ENCODE data around the gene CCDC112. TPM values are rescaled to one million over a fixed set of nuclear protein-coding genes. Genes with fewer than 3 reads are reported as not detected.

Gene CCDC112
- total RNA-seq (1 to 10 TPM; 4.1 to 7.3 TPM), polyA plus RNA-seq (1 to 10 TPM; 6.5 to 8.3 TPM)
- long read RNA-seq, donor 1, partial matches to known transcripts: 7 of 9 reads
- long read RNA-seq, donor 1, other reads (novel, unspliced or antisense): 1 of 9 reads
- long read RNA-seq, donor 2, partial matches to known transcripts: 1 of 5 reads
- long read RNA-seq, donor 2, other reads (novel, unspliced or antisense): 2 of 5 reads

- Histone ChIP-seq H3K9me3 (ENCODE audit: control insufficient read depth, low read length) (no peaks in the 10 kb centered on the region), H3K36me3 (ENCODE audit: control insufficient read depth in 1 of 2, insufficient read depth in 2 of 2, low read length in 1 of 2) (no peaks in the 10 kb centered on the region), H3K27me3 (ENCODE audit: control insufficient read depth in 1 of 2, insufficient read depth in 2 of 2, low read length in 1 of 2) (no peaks in the 10 kb centered on the region), H3K27ac (ENCODE audit: low read depth in 1 of 2, low read length in 2 of 2) (no peak within 1 kb of the TSS), H3K4me1 (ENCODE audit: control insufficient read depth in 1 of 2, insufficient read depth in 2 of 2, low read length in 2 of 2) (no peaks in the 10 kb centered on the region), H3K4me3 (ENCODE audit: low read length in 2 of 2) (peak within 1 kb of the TSS; percentile 39 to 69)
- DNase-seq (peak; percentile 84 to 94), ATAC-seq (ENCODE audit: low FRiP score) (peak; percentile 81)
- intact Hi-C loops (cut with DNase I): no loop called here
- 0 to 1% methylated on average over 48 to 86 of the region's 86 CpGs for WGBS, 2 donors
These were observed at the start of gene CCDC112 for GRCh38 chr5:115296124-115297022. Gene CCDC112 (minus strand): TSS chr5:115296654. CDS start chr5:115296543, 111 bp downstream.

GRCh38 chr5:115345344-115345743 lies 48.9 kb upstream of the CCDC112 start:
- no peaks in the 10 kb centered on the region for H3K9me3 ChIP-seq (ENCODE audit: control insufficient read depth, low read length)
- DNase-seq (no peak), ATAC-seq (ENCODE audit: low FRiP score) (no peak)
- peaks cover 0 to 2% of the 10 kb centered on the region in 2 donors for H3K4me1 ChIP-seq (ENCODE audit: control insufficient read depth in 1 of 2, insufficient read depth in 2 of 2, low read length in 2 of 2)
- no peaks in the 10 kb centered on the region for H3K36me3 ChIP-seq (ENCODE audit: control insufficient read depth in 1 of 2, insufficient read depth in 2 of 2, low read length in 1 of 2)
- intact Hi-C loops (cut with DNase I): no loop called here
- H3K27ac ChIP-seq (ENCODE audit: low read depth in 1 of 2, low read length in 2 of 2): no peak overlapping the region
- no peaks in the 10 kb centered on the region for H3K27me3 ChIP-seq (ENCODE audit: control insufficient read depth in 1 of 2, insufficient read depth in 2 of 2, low read length in 1 of 2)
- H3K4me3 ChIP-seq (ENCODE audit: low read length in 2 of 2): no peak overlapping the region

GRCh38 chr5:115343855-115344254 lies 47.4 kb upstream of the CCDC112 start:
- Histone ChIP-seq H3K27me3 (ENCODE audit: control insufficient read depth in 1 of 2, insufficient read depth in 2 of 2, low read length in 1 of 2) (no peaks in the 10 kb centered on the region), H3K36me3 (ENCODE audit: control insufficient read depth in 1 of 2, insufficient read depth in 2 of 2, low read length in 1 of 2) (no peaks in the 10 kb centered on the region), H3K4me3 (ENCODE audit: low read length in 2 of 2) (no peak overlapping the region), H3K27ac (ENCODE audit: low read depth in 1 of 2, low read length in 2 of 2) (no peak overlapping the region), H3K9me3 (ENCODE audit: control insufficient read depth, low read length) (no peaks in the 10 kb centered on the region), H3K4me1 (ENCODE audit: control insufficient read depth in 1 of 2, insufficient read depth in 2 of 2, low read length in 2 of 2) (no peaks in the 10 kb centered on the region)
- intact Hi-C loops (cut with DNase I): no loop called here
- 47 to 55% methylated on average over 1 of the region's 1 CpG for WGBS, 2 donors
- no peak for DNase-seq
- no peak for ATAC-seq (ENCODE audit: low FRiP score)

- Histone ChIP-seq H3K4me1 (ENCODE audit: control insufficient read depth in 1 of 2, insufficient read depth in 2 of 2, low read length in 2 of 2) (no peaks in the 10 kb centered on the region), H3K4me3 (ENCODE audit: low read length in 2 of 2) (no peak overlapping the region), H3K27ac (ENCODE audit: low read depth in 1 of 2, low read length in 2 of 2) (no peak overlapping the region), H3K36me3 (ENCODE audit: control insufficient read depth in 1 of 2, insufficient read depth in 2 of 2, low read length in 1 of 2) (no peaks in the 10 kb centered on the region), H3K9me3 (ENCODE audit: control insufficient read depth, low read length) (no peaks in the 10 kb centered on the region), H3K27me3 (ENCODE audit: control insufficient read depth in 1 of 2, insufficient read depth in 2 of 2, low read length in 1 of 2) (no peaks in the 10 kb centered on the region)
- DNase-seq (no peak), ATAC-seq (ENCODE audit: low FRiP score) (no peak)
- 71 to 79% methylated on average over 6 of the region's 6 CpGs for WGBS, 2 donors
- intact Hi-C loops (cut with DNase I): no loop called here
These were observed 46.3 kb upstream of the CCDC112 start for GRCh38 chr5:115342590-115343377.

GRCh38 chr5:115341745-115342144 lies 45.3 kb upstream of the CCDC112 start:
- ATAC-seq (ENCODE audit: low FRiP score) (no peak), DNase-seq (no peak)
- WGBS, 2 donors: 76 to 88% methylated on average over 2 of the region's 2 CpGs
- intact Hi-C loops (cut with DNase I): no loop called here
- Histone ChIP-seq H3K27me3 (ENCODE audit: control insufficient read depth in 1 of 2, insufficient read depth in 2 of 2, low read length in 1 of 2) (no peaks in the 10 kb centered on the region), H3K36me3 (ENCODE audit: control insufficient read depth in 1 of 2, insufficient read depth in 2 of 2, low read length in 1 of 2) (no peaks in the 10 kb centered on the region), H3K4me3 (ENCODE audit: low read length in 2 of 2) (no peak overlapping the region), H3K27ac (ENCODE audit: low read depth in 1 of 2, low read length in 2 of 2) (no peak overlapping the region), H3K9me3 (ENCODE audit: control insufficient read depth, low read length) (no peaks in the 10 kb centered on the region), H3K4me1 (ENCODE audit: control insufficient read depth in 1 of 2, insufficient read depth in 2 of 2, low read length in 2 of 2) (no peaks in the 10 kb centered on the region)

- intact Hi-C loops (cut with DNase I): no loop called here
- peaks cover 1% of the 10 kb centered on the region for H3K9me3 ChIP-seq (ENCODE audit: control insufficient read depth, low read length)
These were observed 42.4 kb upstream of the CCDC112 start for GRCh38 chr5:115338851-115339250.

GRCh38 chr5:115337882-115338281 lies 41.4 kb upstream of the CCDC112 start:
- Histone ChIP-seq H3K27ac (ENCODE audit: low read depth in 1 of 2, low read length in 2 of 2) (no peak overlapping the region), H3K9me3 (ENCODE audit: control insufficient read depth, low read length) (peaks cover 1% of the 10 kb centered on the region), H3K27me3 (ENCODE audit: control insufficient read depth in 1 of 2, insufficient read depth in 2 of 2, low read length in 1 of 2) (no peaks in the 10 kb centered on the region), H3K4me1 (ENCODE audit: control insufficient read depth in 1 of 2, insufficient read depth in 2 of 2, low read length in 2 of 2) (no peaks in the 10 kb centered on the region), H3K36me3 (ENCODE audit: control insufficient read depth in 1 of 2, insufficient read depth in 2 of 2, low read length in 1 of 2) (no peaks in the 10 kb centered on the region), H3K4me3 (ENCODE audit: low read length in 2 of 2) (no peak overlapping the region)
- intact Hi-C loops (cut with DNase I): no loop called here
- 92 to 94% methylated on average over 1 of the region's 1 CpG for WGBS, 2 donors
- no peak for ATAC-seq (ENCODE audit: low FRiP score)
- no peak for DNase-seq

More at GRCh38 chr5:115338851-115339250, 42.4 kb upstream of the CCDC112 start:
- H3K4me3 ChIP-seq (ENCODE audit: low read length in 2 of 2): no peak overlapping the region
- DNase-seq (no peak), ATAC-seq (ENCODE audit: low FRiP score) (no peak)
- H3K36me3 ChIP-seq (ENCODE audit: control insufficient read depth in 1 of 2, insufficient read depth in 2 of 2, low read length in 1 of 2): no peaks in the 10 kb centered on the region
- no peak overlapping the region for H3K27ac ChIP-seq (ENCODE audit: low read depth in 1 of 2, low read length in 2 of 2)
- WGBS, 2 donors: 72 to 74% methylated on average over 3 of the region's 3 CpGs
- no peaks in the 10 kb centered on the region for H3K27me3 ChIP-seq (ENCODE audit: control insufficient read depth in 1 of 2, insufficient read depth in 2 of 2, low read length in 1 of 2)
- no peaks in the 10 kb centered on the region for H3K4me1 ChIP-seq (ENCODE audit: control insufficient read depth in 1 of 2, insufficient read depth in 2 of 2, low read length in 2 of 2)

GRCh38 chr5:115336964-115337363 lies 40.5 kb upstream of the CCDC112 start:
- ATAC-seq (ENCODE audit: low FRiP score) (no peak), DNase-seq (no peak)
- Histone ChIP-seq H3K27ac (ENCODE audit: low read depth in 1 of 2, low read length in 2 of 2) (no peak overlapping the region), H3K27me3 (ENCODE audit: control insufficient read depth in 1 of 2, insufficient read depth in 2 of 2, low read length in 1 of 2) (no peaks in the 10 kb centered on the region), H3K4me1 (ENCODE audit: control insufficient read depth in 1 of 2, insufficient read depth in 2 of 2, low read length in 2 of 2) (no peaks in the 10 kb centered on the region), H3K4me3 (ENCODE audit: low read length in 2 of 2) (no peak overlapping the region), H3K36me3 (ENCODE audit: control insufficient read depth in 1 of 2, insufficient read depth in 2 of 2, low read length in 1 of 2) (no peaks in the 10 kb centered on the region), H3K9me3 (ENCODE audit: control insufficient read depth, low read length) (peaks cover 1% of the 10 kb centered on the region)
- intact Hi-C loops (cut with DNase I): no loop called here
- 84 to 93% methylated on average over 1 of the region's 1 CpG for WGBS, 2 donors

All from aorta (tissue), 5 donors.